ENCODE data around the gene USP16. TPM values are rescaled to one million over a fixed set of nuclear protein-coding genes. Genes with fewer than 3 reads are reported as not detected.

The USP16 gene
- total RNA-seq, 1 experiment from 2014 or later, result 30.6 TPM

GRCh38 chr21:29025328-29025713, 853 bp downstream of the USP16 start:
- H4K91ac ChIP-seq (ENCODE audit: insufficient read length, low read depth, low read length), result no peak overlapping the region
- no peak overlapping the region for H3K23ac ChIP-seq (ENCODE audit: insufficient read length, low read depth, low read length)
- no peak overlapping the region for H2BK5ac ChIP-seq (ENCODE audit: insufficient read length, low read length)
- peaks cover 10% of the 10 kb centered on the region in 2 experiments; a peak in 3 of 4 replicates for H3K4me1 Mint-ChIP-seq
- H2AK5ac ChIP-seq (ENCODE audit: insufficient read length, low read length), result no peak overlapping the region
- H3K9me3 Mint-ChIP-seq, result 0 out of 5 replicates have a peak, but pooled peaks cover 0 to 3% of the 10 kb centered on the region in 2 experiments
- no peak overlapping the region for H3K4ac ChIP-seq (ENCODE audit: low read depth, low read length)
- peaks cover 9% of the 10 kb centered on the region for H3K23me2 ChIP-seq (ENCODE audit: insufficient read length, low read depth, low read length, poor library complexity, severe bottlenecking)
- peaks cover 3 to 24% (median 18%) of the 10 kb centered on the region in 3 experiments; a peak in 5 of 7 replicates for H3K36me3 Mint-ChIP-seq (ENCODE audit: insufficient read depth in 1 of 3, low read depth in 3 of 3)
- peak overlapping the region; percentile 59 for H2AFZ ChIP-seq (ENCODE audit: low read length)
- H4K20me1 ChIP-seq (ENCODE audit: control insufficient read depth, insufficient read depth, insufficient read length), result no peaks in the 10 kb centered on the region
- no peaks in the 10 kb centered on the region for H3K4me1 ChIP-seq (ENCODE audit: insufficient read depth, low read length)
- H3K9me3 ChIP-seq (ENCODE audit: control insufficient read depth, low read depth, low read length), result no peaks in the 10 kb centered on the region
- no peaks in the 10 kb centered on the region for H3K27me3 Mint-ChIP-seq (ENCODE audit: low read depth)
- no CpG with 5 or more reads among the region's 6 CpGs for WGBS (ENCODE audit: extremely low coverage, insufficient read length, low lambda C conversion rate)
- H3K27ac Mint-ChIP-seq, result peak overlapping the region in 2 of 3 experiments; percentile 100; a peak in 4 of 7 replicates
- H3K56ac ChIP-seq (ENCODE audit: insufficient read length, low read depth, low read length), result no peak overlapping the region
- H3K27ac ChIP-seq (ENCODE audit: insufficient read length, low read depth, low read length), result no peak overlapping the region
- no peak overlapping the region for H3K14ac ChIP-seq (ENCODE audit: insufficient read depth, low read length)
- no peak overlapping the region for H2BK15ac ChIP-seq (ENCODE audit: low read depth, low read length)
- no peak for TF ChIP-seq CTCF (conservative IDR thresholded peaks at IDR 0.05)
- H2BK12ac ChIP-seq (ENCODE audit: insufficient read length, low read depth, low read length), result no peak overlapping the region
- no peak overlapping the region for H2BK20ac ChIP-seq (ENCODE audit: low read depth, low read length, poor library complexity, severe bottlenecking)
- no peaks in the 10 kb centered on the region for H3K27me3 ChIP-seq (ENCODE audit: insufficient read depth, low read length)
- no peak overlapping the region for H4K8ac ChIP-seq (replicated peaks; ENCODE audit: insufficient read length, low read depth, low read length)
- H3K4me2 ChIP-seq (ENCODE audit: insufficient read depth, insufficient read length, low read length), result peak overlapping the region; percentile 91
- H3K9ac ChIP-seq (ENCODE audit: extremely low read depth, insufficient read length, low read length), result peak overlapping the region; percentile 88
- H3K79me1 ChIP-seq (ENCODE audit: insufficient read depth, low read depth, low read length, poor library complexity, severe bottlenecking), result no peaks in the 10 kb centered on the region
- H2BK120ac ChIP-seq (ENCODE audit: low read depth, low read length, poor library complexity, severe bottlenecking), result no peak overlapping the region
- no peak overlapping the region for H3K18ac ChIP-seq (ENCODE audit: insufficient read length, low read depth, low read length)
- H3K79me2 ChIP-seq (ENCODE audit: insufficient read depth, low read length), result peaks cover 2% of the 10 kb centered on the region; the same call in 1 of the 2 replicates
- H4K5ac ChIP-seq (ENCODE audit: insufficient read length, low read depth, low read length), result no peak overlapping the region
- DNase-seq, result no peak
- no peak overlapping the region for H3T11ph ChIP-seq (ENCODE audit: low read length)
- H3K4me3 Mint-ChIP-seq, result peak overlapping the region; percentile 98 to 99
